Kidney tubule cell (primary cell): ENCODE measurements around the gene SLC22A5.
"Not testable (repeated sequence)": the region's sequence is repeated elsewhere in the genome, so short reads cannot be mapped to it uniquely, and the experiment has no call there.

Experiments used
- DNase-seq: peaks from one replicate; pipeline ENCODE4 v3.0.0-alpha.2; 2018; ENCODE audit warnings: low spot score

SLC22A5 gene

GRCh38 chr5:132427281-132428146 is 58.0 kb downstream of the SLC22A5 start:
- peak; percentile 70 for DNase-seq

GRCh38 chr5:132428147-132428482 is 58.6 kb downstream of the SLC22A5 start:
- DNase-seq: no peak

- peak; percentile 89 for DNase-seq
Measured at GRCh38 chr5:132428484-132429462, 59.3 kb downstream of the SLC22A5 start.

- no peak for DNase-seq
Measured at GRCh38 chr5:132429463-132430440, 60.2 kb downstream of the SLC22A5 start.

GRCh38 chr5:132430746-132431145 is 61.2 kb downstream of the SLC22A5 start:
- no peak for DNase-seq

DNA sequence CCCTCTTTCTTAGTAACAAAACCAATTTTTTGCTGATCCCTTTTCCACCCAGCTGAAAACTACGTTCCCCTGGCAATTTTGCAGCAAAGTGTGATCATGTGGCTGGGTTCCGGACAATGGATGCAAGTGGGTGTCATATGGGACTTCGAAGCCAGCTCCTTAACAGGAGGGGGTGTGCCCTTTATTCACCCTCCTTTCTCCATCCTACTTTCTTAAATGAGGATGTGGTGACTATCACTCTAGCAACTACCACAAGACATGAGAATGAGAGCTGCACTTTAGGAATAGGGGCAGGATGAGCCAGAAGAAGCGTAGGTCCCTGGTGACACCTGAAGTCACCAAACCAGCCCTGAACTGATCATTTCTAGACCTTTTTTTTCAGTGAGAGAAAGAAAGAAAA is 62.1 kb downstream of the SLC22A5 start:
- no peak for DNase-seq

DNA sequence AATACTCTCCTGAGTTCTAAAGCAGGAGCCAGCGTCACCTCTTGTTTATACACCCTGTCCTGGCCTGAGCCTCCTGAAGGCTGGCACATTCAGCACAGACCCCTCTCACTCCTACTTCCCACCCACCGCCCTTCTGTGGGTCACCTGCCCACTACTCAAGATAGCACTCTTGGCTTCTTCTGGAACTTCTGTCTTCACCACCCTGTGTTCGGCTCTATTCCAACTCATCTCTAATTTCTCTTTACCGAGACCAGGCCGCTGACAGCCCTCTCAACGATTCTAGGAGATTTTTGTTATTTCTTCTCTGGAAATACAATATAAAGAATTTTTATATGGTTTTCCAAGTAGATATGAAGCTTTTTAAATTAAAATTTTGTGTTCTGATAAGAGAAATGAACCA is 63.6 kb downstream of the SLC22A5 start:
- DNase-seq: no peak

GRCh38 chr5:132434416-132435286 is 65.1 kb downstream of the SLC22A5 start:
- no peak for DNase-seq

DNA sequence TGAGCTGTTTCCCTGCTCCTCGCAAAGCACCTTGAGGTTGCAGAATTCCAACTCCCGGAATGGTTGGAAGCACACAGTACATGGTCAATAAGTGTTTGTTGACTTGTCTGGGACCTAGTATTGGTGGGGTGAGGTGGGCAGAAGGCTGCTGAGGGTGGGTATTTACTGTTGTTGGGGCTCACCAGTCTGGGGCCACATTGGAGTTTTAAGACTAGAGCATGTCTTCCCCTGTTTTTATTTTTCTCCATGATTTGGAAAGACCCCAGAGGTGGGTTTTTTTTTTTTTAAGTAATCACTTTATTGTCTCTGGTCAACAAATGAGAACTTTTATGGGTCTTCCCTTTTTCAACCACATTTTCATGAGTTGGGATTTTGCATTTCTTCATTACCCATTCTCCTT is 65.9 kb downstream of the SLC22A5 start:
- DNase-seq: no peak

- DNase-seq: no peak
Measured at GRCh38 chr5:132435886-132436285, 66.4 kb downstream of the SLC22A5 start.

DNA sequence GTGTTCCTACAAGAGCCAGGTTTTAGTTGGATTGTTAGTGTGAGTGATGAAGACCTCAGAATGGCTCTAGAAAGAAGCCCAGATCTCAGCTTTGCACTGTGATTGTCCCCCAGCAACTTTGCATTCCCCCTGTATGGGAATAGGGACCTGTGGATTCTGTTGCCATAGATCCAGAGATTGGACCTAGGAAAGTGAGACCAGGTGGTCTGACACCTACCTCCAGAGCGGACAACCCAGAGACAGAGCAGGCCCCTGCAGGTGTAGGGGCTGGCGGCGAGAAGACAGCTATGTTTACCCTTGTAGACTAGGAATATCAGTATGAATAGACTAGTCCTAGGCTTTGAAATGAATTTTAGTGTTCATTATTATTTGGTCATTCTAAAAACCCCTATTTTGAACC is 67.4 kb downstream of the SLC22A5 start:
- no peak for DNase-seq

- DNase-seq: peak; percentile 92
Measured at GRCh38 chr5:132437604-132438266, 68.2 kb downstream of the SLC22A5 start.

DNA sequence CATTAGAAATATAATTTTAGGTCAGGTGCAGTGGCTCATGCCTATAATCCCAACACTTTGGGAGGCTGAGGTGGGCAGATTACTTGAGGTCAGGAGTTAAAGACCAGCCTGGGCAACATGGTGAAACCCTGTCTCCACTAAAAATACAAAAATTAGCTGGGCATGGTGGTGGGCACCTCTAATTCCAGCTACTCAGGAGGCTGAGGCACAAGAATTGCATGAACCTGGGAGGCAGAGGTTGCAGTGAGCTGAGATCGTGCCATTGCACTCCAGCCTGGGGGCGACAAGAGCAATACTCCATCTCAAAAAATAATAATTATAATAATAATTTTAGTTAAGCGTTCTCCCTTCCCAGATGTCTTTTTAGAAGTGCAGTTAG is 68.7 kb downstream of the SLC22A5 start:
- not testable (repeated sequence) for DNase-seq

- no peak for DNase-seq
Measured at GRCh38 chr5:132438917-132439316, 69.4 kb downstream of the SLC22A5 start.

- DNase-seq: peak; percentile 66
Measured at GRCh38 chr5:132439521-132440089, 70.1 kb downstream of the SLC22A5 start.

GRCh38 chr5:132444061-132444460 is 74.6 kb downstream of the SLC22A5 start:
- DNase-seq: no peak
